ENCODE data around the gene SHC3. TPM values are rescaled to one million over a fixed set of nuclear protein-coding genes. Genes with fewer than 3 reads are reported as not detected.

Gene SHC3
- total and polyA plus RNA-seq, 9 of the 15 experiments (the other 6 are each of a cell fraction or from before 2014, with no cell fraction given), result not detected

GRCh38 chr9:88993871-88994460, 184.7 kb downstream of the SHC3 start (continued):
- TF ChIP-seq ZNF407 (IDR thresholded peaks at IDR 0.05; ENCODE audit: low read depth) (no peak), KLF6 (CRISPR knock-in tag; IDR thresholded peaks at IDR 0.05; ENCODE audit: borderline replicate concordance) (no peak), TSHZ1 (CRISPR knock-in tag; IDR thresholded peaks at IDR 0.05) (no peak)
